NCI-H2107 (cell line): ENCODE data around the gene C19orf33.
"Not testable (repeated sequence)": the region's sequence is repeated elsewhere in the genome, so short reads cannot be mapped to it uniquely, and the experiment has no call there.

Source experiments
- DNase-seq: peaks from one replicate; lab custom pipeline; 2025; lab: John Stamatoyannopoulos, UW

The C19orf33 gene

DNA sequence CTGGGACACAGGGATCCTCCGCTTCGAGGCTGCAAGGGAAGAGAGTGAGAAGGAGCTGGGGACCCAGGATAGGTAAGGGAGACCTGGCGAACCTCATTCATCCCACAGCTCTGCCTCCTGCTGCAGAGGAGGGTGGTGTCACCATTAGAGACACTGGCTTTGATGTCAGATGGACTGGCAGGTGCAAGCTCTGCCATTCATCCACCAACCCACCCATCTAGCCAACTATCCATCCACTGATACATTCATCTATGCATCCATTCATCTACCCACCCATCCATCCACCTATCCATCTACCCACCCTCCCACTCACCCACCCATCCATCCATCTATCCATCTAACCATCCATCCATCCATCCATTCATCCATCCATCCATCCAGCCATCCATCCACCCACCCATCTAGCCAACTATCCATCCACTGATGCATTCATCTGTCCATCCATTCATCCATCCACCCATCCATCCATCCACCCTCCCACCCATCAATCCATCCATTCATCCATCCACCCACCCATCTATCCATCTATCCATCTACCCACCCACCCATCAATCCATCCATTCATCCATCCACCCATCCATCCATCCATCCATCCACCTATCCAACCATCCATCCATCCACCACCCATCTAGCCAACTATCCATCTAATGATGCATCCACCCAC lies 5.7 kb downstream of the C19orf33 start:
- DNase-seq: no peak

DNA sequence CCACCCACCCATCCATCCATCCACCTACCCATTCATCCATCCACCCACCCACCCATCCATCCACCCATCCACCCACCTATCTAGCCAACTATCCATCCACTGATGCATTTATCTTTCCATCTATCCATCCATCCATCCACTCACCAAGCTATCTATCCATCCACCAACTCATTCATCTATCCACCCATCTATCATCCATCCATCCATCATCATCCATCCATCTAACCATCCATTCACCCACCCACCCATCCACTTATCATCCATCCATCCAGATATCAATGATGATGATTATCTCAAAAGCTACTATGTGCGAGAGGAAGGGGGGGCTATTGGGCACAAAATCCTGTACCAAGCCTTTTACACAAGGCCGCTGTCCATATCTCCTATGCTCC lies 6.2 kb downstream of the C19orf33 start:
- no peak for DNase-seq

DNA sequence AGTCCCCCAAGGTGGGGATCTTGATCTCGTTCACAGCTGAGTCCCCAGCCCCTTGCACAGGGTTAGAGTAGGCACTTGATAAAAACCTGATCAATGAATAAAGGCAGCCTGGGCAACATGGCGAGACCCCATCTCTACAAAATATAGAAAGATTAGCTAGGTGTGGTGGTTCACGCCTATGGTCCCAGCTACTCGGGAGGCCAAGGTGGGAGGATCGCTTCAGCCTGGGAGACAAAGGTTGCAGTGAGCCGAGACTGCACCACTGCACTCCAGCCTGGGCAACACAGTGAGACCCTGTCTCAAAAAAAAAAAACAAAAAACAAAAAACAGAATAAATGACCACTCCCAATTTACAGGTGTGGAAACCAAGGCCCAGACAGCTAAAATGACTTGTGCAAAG lies 6.9 kb downstream of the C19orf33 start:
- no peak for DNase-seq

DNA sequence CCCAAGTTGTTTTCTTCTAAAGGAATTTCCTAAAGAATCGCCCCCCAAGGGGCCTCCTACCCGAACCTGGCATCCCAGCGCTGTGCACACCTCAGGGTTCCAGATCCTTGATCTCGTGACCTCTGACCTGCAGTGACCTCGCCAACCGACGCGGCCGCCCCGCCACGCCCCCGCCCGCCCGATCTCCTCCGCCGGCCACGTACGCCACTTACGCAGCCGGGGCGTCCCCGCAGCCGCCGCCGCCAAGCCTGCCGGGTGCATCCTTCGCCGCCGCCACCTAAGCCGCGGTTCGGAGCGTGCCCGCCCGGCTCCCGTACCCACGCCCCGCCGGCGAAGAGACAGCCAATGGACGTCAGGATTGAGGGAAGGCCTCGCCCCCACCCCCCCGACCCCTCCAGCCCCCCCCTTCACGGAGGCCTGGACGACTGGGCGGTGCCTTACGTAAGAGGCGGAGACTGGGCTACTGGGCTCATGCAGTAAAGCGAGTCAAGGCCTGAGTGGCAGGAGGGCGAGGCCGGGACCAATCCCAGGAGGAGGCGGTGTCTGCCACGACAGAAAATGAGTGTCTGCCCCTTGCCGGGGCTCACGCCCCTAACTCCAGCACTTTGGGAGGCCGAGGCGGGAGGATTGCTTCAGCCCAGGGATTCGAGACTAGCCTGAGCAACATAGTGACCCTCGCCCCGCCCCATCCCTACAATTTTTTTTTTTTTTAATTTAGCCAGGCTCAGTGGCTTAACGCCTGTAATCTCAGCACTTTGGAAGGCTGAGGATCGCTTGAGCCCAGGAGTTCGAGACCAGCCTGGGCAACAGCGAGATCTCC lies 11.8 kb downstream of the C19orf33 start, which contains the start of gene YIF1B:
Gene YIF1B (minus strand): TSS at position 291 of the 820 bp plus-strand sequence. CDS start 30 bp downstream, at position 261.
- peak; percentile 93 for DNase-seq

DNA sequence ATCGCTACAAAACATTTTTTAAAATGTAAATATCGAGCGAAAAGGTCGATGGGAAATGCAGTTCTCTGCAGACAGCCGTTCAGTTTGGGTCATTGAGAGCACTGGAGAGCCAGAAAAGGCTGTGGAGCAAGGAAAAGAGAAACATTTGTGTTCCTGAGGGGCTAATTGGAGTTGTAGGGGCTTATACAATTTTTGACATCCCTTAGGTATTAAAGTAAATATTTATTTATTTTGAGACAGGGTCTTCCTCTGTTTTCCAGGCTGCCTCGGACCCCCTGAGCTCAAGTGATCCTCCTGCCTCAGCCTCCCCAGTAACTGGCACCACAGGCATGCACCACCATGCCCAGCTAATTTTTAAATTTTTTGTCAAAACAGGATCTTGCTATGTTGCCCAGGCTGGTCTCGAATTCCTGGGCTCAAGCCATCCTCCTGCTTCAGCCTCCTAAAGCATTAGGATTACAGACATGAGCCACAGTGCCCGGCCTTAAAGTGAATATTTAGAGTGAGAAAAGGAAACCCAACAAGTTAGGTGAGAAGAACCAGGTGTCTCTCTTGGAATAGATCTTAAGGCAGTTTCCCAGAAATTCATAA lies 12.5 kb downstream of the C19orf33 start:
- no peak for DNase-seq

DNA sequence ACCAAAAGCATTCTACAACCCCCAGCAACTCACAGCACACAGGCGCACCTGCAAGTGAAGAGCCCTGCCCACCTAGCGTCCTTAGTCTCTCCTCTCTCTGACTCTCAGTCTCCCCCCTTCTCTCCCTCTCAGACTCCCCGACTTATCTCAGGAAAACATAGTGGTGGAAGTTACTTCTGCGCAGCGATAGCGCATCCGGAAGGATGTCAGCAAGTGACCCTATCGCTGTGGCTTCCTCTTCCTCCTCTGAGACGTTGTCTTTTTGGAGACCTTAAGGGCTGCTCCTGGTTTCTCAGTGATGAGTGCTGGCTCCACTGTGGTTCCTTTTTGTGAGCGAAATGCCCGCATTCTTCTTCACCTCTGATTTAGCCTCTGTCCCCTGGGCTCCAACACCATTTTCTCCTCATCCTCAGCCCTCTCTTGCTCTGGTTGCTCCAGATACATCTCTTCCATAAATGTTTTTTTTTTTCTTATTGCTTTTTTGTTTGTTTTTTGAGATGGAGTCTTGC lies 13.1 kb downstream of the C19orf33 start:
- no peak for DNase-seq

DNA sequence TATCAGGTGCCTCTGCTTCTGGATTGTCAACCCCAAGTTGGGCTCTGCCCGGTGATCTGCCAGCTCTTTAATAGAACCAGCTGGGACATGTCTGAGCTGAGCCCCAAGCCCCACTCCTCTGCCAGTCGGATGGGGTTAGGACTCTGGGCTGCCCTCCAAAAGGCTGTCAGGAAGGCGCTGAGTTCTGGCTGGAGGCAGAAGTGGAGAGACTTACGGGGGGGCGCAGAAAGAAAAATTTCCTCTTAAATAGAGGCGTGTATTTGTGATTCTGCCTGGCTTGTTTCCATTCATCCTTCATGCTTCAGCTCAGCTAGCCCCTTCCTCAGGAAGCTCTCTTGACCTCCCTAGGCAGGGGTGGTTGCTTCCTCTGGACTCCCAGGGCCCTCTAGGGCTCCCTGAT lies 14.6 kb downstream of the C19orf33 start:
- DNase-seq: no peak

DNA sequence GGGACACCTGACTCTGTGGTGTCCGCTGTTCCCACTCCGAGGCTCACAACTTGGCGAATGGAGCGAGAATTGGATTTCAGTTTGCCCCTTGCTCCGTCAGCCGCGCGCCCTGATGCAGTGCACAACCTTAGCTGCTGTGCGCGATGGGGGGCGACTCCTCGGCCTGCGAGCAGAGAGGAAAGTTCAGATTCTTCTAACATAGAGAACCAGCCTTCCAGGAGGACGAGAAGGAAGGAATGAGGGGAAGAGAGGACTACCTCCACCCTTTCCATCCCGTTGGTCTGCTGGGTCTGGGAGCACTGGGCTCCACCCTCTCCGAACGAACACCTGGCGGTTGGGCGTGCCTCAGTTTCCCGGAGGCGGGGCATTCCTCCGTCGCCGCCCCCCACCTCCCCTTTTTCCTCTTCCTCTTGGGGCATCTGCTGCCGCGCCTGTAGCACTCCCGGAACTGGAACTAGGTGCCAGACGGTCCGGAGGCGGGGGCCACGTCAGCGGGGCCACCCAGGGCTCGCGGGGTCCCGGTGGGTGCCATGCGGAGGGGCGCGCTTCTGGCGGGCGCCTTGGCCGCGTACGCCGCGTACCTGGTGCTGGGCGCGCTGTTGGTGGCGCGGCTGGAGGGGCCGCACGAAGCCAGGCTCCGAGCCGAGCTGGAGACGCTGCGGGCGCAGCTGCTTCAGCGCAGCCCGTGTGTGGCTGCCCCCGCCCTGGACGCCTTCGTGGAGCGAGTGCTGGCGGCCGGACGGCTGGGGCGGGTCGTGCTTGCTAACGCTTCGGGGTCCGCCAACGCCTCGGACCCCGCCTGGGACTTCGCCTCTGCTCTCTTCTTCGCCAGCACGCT lies 15.6 kb downstream of the C19orf33 start, which contains the start of gene KCNK6:
Gene KCNK6 (plus strand): TSS at position 425 of the 838 bp plus-strand sequence. CDS start 106 bp downstream, at position 531.
- DNase-seq: no peak

DNA sequence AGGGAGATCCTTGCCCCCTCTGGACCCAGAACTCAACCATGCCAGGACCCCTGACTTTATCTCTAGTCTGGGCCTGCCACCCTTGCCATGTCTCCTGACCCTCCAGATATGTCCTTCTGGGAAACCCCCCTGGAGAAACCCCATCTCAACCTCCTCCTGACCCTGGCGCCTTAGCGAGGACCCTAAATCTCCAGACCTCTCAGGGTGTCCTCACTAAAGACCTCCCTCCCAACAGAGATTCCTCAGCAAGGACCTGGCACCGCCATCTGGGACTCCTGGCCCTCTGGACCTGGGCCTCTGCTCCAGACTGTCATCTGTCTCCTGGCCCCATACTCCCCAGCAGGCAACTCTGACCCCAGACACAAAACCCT lies 16.9 kb downstream of the C19orf33 start:
- DNase-seq: no peak

DNA sequence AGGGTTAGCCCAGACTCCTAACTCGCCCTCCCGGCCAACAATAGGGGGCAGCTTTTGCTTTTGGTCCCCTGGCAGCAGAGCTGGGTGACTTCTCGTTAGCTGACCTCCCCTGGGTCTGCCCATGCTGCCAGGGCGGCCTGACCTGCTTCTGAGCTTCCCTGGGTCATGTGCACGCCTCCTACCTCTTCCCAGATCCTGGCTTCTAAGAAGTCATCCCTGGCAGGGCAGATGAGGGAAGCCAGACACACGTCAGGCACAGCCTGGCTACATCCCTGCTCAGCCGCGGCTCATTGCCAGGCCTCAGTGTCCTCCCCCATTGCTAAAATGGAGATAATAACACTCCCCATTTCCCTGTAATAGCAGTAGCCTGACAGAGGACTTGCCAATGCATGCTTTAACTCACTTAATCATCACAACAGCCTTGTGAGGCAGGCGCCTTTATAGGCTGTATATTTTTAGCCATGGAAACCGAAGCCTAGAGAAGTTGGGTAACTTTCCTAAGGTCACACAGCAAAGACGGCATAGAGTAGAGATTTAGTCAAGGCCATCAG lies 17.7 kb downstream of the C19orf33 start:
- DNase-seq: no peak

DNA sequence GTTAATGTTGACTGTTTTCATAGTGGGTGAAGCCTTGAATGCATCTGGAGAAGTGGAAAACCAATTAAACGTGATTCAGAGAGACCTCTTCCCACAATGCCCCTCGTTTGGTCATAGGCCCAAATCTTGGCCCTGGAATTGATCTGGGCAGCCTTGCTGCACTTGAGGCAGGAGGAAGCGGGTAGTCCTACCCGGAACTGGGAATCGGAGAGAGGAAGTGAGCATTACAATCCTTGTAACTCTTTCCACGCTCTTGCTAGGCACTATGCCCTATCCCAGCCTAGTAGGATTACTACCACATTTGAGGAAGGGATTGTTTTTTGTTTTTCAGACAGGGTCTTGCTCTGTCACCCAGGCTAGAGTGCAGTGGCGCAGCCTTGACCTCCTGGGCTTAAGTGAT lies 19.2 kb downstream of the C19orf33 start:
- no peak for DNase-seq

DNA sequence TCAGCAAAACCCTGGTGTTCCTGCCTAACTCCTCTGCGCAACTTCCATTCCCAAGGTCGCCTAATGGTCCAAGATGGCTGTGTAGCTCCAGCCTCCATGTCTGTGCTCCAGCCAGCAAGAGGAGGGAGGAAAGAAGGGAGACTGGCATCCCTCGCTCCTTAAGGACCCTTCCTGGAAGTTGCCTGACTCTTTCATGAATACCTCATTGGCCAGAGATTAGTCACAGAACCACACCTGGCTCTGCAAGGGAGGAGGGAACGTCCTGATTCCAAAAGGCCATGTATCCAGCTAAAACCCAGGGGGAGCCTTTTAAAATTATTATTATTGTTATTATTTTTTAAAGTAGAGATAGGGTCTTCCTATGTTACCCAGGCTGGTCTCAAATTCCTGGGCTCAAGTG lies 20.4 kb downstream of the C19orf33 start:
- no peak for DNase-seq

DNA sequence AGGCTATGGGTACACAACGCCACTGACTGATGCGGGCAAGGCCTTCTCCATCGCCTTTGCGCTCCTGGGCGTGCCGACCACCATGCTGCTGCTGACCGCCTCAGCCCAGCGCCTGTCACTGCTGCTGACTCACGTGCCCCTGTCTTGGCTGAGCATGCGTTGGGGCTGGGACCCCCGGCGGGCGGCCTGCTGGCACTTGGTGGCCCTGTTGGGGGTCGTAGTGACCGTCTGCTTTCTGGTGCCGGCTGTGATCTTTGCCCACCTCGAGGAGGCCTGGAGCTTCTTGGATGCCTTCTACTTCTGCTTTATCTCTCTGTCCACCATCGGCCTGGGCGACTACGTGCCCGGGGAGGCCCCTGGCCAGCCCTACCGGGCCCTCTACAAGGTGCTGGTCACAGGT lies 22.5 kb downstream of the C19orf33 start:
- DNase-seq: no peak

DNA sequence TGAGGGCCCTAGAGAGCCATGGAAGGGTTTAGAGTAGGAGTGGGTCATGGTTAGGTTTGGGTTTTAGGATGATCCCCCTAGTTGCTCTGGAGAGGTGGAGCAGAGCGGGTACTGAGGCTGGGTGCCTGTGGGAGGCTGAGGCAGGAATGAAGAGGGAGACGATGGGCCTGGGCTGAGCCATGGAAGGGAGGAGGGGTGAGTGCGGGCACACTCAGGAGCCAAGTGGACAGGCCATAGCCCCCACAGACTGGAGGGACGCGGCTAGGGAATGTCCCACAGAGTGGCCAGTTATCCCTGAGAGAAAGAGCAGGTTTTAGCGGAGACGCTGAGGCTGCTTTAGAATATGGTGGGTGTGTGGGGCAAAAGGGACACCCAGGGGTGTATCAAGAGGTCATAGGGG lies 25.6 kb downstream of the C19orf33 start:
- DNase-seq: no peak

DNA sequence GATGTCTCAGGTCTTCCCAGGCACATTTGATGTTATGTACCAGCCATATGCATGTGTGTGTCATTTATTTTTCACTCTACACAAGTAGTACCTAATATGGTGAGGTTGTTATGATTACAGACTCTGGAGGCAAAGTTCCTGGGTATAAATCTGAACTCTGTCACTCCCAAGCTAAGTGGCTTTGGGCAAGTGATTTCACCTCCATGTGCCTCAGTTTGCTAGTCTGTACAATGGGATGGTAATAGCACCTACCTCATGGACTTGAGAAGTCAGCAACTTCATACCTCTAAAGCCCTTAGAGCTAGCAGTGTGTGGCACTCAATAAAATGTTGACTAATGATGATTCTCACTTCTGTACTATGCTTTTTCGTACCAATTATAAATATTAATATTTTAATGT lies 27.7 kb downstream of the C19orf33 start:
- no peak for DNase-seq

DNA sequence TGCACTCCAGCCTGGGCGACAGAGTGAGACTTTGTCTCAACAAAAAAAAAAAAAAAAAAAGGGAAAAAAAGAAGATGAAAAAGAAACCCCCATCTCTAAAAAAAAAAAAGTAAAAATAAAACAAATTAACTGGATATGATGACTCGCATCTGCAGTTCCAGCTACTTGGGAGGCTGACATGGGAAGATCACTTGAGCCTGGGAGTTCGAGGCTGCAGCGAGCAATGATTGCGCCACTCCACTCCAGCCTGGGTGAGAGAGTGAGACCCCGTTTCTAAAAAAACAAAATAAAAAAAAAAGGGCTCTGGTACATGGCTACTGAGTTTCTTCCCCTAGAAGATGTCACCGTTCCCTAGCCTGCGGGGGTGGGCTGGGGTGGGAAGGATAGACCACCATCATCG lies 29.2 kb downstream of the C19orf33 start:
- DNase-seq: no peak

DNA sequence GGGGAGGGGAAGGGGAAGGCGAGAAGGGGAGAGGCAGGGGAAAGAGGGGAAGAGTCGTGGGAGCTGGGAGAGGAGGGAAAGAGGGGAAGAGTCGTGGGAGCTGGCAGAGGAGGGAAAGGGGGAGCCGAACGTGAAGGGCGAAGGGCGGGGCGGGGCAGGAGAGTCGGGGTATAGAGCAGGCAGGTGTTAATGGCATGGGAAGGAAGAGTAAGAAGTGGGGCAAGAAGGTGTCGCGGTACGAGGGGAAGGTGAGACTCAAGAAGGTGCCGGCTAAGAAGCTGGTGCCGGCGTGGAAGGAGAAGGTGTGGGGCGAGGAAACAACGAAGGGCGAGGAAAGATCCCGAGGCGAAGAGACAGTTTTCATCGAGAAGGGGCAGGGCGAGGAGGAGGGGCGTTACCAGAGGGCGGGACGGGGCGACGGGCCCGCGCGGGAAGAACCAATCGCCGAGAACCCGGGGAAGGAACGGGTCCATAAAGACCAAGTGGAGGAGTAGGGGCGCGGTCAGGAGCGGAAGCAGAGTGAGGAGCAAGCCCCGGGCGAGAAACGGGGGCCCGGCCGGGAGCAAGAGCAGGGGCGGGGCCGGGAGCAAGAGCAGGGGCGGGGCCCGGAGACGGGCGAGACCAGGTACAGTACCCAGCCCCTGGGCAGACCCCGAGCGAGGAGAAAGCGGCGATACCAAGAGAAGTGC lies 32.0 kb downstream of the C19orf33 start:
- DNase-seq: peak; percentile 65

DNA sequence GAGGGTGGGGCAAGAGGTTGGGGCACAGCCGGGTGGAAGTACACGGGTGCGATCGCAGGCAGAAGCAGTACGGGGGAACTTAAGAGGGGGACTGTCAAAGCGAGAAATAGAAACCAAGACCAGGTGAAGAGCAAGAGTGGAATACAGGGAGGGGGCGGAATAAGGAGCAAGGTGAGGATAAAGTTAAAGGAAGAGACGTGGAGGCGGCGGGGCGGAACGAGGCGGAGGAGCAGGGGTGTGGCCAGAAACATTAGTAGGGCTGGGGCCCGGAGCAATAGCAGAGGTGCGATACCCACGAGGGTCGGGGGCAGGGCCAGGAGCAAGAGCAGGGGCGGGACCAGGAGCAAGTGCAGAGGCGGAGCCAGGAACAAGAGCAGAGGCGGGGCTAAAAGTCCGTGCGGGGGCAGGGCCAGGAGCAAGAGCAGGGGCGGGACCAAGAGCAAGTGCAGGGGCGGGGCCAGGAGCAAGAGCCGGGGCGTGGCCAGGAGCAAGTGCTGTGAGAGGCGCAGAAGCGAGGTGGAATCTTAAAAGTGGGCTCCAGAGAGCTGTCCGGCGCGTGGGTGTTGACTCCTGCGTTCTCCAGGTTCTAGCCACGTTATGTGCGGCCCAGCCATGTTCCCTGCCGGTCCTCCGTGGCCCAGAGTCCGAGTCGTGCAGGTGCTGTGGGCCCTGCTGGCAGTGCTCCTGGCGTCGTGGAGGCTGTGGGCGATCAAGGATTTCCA lies 32.7 kb downstream of the C19orf33 start:
- peak; percentile 88 for DNase-seq

DNA sequence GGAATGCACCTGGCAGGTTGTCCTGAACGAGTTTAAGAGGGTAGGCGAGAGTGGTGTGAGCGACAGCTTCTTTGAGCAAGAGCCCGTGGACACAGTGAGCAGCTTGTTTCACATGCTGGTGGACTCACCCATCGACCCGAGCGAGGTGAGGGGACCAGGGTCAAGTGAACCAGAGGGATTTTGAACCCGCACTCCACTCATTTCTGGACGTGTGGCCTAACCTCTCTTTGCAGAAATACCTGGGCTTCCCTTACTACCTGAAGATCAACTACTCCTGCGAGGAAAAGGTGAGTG lies 33.3 kb downstream of the C19orf33 start:
- DNase-seq: no peak

DNA sequence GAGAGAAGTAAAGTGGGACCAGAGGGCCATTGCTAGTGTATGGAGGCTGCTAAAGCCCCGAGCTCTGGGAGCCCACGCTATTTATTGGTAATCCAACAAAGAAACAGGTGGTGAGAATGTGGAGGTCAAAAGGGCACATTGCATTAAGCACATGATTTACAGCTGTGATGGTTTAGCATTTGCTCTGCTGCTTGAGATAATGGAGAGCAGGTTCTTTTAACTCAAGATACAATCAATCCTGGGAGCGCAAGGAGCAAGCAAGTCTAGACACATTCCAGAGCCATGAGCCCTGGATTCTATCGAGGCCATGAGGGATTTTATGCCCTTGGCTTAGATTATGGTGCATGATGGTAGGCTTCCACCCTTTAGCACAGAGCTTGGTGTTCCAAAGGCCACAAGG lies 35.0 kb downstream of the C19orf33 start:
- not testable (repeated sequence) for DNase-seq

DNA sequence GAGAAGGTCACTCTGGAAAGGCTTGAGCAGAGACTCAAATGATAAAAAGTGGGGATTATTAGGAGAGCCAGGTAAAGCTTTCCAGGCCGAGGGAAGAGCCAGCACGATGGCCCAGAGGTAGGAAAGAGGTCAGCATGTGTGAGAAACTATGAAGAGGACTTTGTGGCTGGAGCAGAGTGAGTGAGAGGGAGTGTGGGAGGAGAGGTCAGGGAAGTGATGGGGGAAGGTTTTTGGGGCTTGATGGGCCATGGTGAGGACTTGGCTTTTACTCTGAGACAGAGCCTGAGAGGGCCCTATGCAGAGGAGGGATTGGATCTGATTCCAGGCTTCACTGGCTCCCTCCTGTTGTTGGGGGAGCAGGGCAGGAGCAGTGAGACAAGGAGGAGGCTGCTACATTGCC lies 36.9 kb downstream of the C19orf33 start:
- no peak for DNase-seq
